Right cardiac atrium (tissue), 5 donors: ENCODE data around the gene LZTS3. TPM values are rescaled to one million over a fixed set of nuclear protein-coding genes. Genes with fewer than 3 reads are reported as not detected.

Experiments used
- ATAC-seq, 2 donors: fragments of 200-7000 bp; cut with Tn5 transposase; one replicate each; pipeline versions ENCODE4 v1.8.0 to v1.9.1; 2020; ENCODE audit warnings: moderate library complexity in 2 of 2, mild to moderate bottlenecking in 1 of 2
- DNase-seq, 3 donors: peaks; one replicate each; pipeline ENCODE4 v3.0.0-alpha.2; 2020
- H3K27ac ChIP-seq: one replicate; pipeline ENCODE4 v1.5.1; 2013; ENCODE audit warnings: mild to moderate bottlenecking, low read length, control low read depth, moderate library complexity
- H3K27me3 ChIP-seq: one replicate; pipeline ENCODE4 v1.6.1; 2013; ENCODE audit not compliant: control insufficient read depth, insufficient read depth
- H3K4me1 ChIP-seq: one replicate; pipeline ENCODE4 v1.6.1; 2013; ENCODE audit warnings: low read length; ENCODE audit not compliant: control insufficient read depth, insufficient read depth
- H3K4me3 ChIP-seq: one replicate; pipeline ENCODE4 v1.5.1; 2013; ENCODE audit warnings: low read length, control low read depth
- H3K9me3 ChIP-seq: one replicate; pipeline ENCODE4 v1.6.1; 2013; ENCODE audit warnings: low read length; ENCODE audit not compliant: control insufficient read depth
- WGBS: extraction: QIAGEN DNeasy Blood & Tissue Kit; methylation state at CpG from one replicate; pipeline ENCODE4 v1.1.7; 2013; 5-methylcytosine and 5-hydroxymethylcytosine counted together
- intact Hi-C, 4 donors: fragments of 100-400 bp; cut with DNase I; formaldehyde crosslinking; loops; one replicate each; pipeline versions ENCODE4 v1.11.0 to v1.14.0; 2022 to 2023
- polyA plus RNA-seq: library from polyadenylated mRNA; stranded (reverse); fragments of 200-250 nt; gene quantifications from one replicate; pipeline ENCODE4 v1.2.3, GENCODE V29; 2013
- total RNA-seq, 4 donors: library from RNA; stranded (reverse); fragmentation: NEBNext Ultra II Directional; extraction: Animal tissue kit (Norgen Biotek cat#: 25700); gene quantifications; one replicate each; pipeline ENCODE4 v1.2.1, GENCODE V29; 2021
- donor health status: healthy with polysubstance abuse.
- donor health status: DM: no; HTN: yes; CAD: no.
- donor health status: DM: no; HTN: no; CAD: no.
- donor health status: DM: no; HTN: yes; CAD: no; lungs with severe emphysema.
- donor health status: DM: yes; HTN: yes; CAD: no.

LZTS3 gene
- total and polyA plus RNA-seq, 5 donors: 14.1 to 26.9 (median 19.2) TPM

DNA sequence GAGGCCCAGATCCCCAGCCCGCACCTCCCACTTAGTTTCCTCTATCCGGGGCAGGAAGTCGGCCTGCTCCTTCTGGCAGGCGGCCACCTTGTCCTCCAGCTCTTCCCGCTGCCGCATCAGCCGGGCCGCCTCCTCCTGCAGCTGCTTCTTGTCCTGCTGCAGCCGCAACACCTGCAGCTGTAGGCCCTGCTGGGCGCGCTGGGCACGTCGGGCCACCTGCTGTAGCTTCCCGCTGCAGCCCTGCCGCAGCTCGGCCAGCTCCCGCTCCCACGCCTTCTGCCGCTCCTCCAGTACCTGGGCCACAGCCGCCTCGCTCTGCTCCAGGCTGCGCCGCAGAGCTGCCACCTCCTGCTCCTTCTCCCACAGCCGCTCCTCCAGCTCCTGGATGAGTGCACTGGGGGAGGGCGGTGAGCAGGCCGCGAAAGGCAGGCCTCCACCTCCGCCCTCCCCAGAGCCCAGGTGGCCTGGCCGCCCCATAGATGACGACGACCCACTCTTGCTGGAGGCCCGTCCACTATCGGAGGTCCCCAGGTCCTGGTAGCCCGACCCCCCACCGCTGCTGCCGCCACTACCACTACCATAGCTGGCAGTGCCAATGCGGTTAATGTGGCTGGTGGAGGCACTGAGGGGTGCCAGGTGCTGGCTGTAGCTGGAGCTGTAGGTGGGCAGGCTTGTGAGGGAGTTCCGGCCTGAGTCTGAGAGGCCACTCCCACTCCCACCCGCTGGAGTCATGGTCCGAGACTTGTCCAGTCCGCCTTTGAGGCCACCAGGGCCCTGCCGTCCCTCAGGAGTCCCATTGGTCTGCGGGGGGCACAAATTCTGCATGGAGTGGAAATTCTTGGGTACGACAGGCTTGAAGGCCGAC is 7.6 kb downstream of the LZTS3 start:
- Histone ChIP-seq H3K27ac (no peak overlapping the region), H3K9me3 (no peaks in the 10 kb centered on the region), H3K4me1 (no peaks in the 10 kb centered on the region), H3K4me3 (no peak overlapping the region), H3K27me3 (no peaks in the 10 kb centered on the region)
- DNase-seq (peak; percentile 63 to 91 (median 87)), ATAC-seq (peak; percentile 9 to 34)
- intact Hi-C loops: no loop called here
- 58% methylated on average over 45 of the region's 45 CpGs for WGBS

DNA sequence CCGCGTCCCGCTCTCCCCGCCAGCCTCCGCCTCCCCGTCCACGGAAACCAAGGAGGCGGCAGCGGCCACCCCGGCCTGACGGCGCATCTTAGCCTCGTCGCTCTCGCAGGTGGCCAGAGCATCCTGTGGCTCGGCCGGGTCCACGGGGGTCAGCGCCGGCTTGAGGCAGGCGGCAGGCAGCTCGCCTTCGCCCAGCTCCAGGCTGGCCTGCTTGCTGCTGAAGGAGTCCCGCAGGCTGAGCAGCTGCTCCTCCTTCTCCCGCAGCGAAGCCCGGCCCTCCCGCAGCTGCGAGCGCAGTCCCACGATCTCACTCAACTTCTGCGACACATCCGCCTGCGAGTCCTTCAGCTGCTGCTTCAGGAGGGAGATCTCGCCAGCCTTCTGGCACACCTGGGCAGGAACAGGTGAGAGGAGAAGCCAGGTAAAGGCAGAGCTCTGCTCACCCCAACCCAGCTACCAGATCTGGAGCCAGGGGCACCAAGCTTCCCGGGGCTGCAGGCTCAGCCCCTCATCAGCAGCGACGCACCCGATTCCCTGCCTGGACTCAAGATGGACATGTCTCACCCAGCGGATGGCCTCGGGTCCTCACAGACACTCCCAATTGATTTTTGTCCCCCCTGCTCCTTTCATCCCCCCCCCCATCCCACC is 8.5 kb downstream of the LZTS3 start:
- H3K4me1 ChIP-seq: no peaks in the 10 kb centered on the region
- intact Hi-C loops: no loop called here
- WGBS: 76% methylated on average over 41 of the region's 41 CpGs
- DNase-seq (peak in 1 of 3 donors; percentile 58), ATAC-seq (no peak)
- no peak overlapping the region for H3K4me3 ChIP-seq
- no peaks in the 10 kb centered on the region for H3K27me3 ChIP-seq
- H3K27ac ChIP-seq: no peak overlapping the region
- no peaks in the 10 kb centered on the region for H3K9me3 ChIP-seq

DNA sequence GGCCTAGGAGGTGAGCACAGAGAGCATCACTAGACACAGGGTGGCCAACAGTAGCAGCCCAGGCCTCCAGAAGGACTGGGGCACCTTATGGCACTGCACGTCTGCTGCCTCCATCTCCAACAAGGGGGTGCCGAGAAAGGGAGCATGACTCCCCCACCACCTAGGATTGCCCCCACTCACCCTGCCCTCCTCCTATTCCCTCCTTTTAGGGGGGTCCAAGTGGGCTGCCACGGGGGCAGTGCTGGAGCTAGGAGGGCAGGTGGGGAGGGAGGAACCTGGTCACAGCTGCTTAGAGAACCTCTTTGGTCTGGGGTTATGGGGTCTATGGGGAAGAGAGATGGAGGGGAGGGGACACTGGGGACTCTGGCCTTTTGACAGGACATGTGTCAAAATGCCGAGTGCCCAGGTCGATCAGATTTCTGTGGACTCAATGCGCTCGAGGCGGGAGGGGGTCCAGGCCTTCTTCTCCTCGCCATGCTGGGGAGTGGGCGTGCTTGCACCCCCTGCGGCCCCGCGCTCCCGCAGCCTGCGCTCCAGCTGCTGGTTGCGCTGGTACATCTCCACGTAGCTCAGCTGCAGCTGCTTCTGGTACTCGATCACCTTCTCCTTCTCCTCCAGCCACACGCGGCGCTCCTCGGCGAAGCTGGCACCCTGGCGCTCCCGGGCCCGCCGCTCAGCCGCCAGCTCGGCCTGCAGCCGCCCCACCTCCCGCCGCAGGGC is 9.1 kb downstream of the LZTS3 start:
- WGBS: 90% methylated on average over 32 of the region's 32 CpGs
- DNase-seq (peak in 1 of 3 donors; percentile 25), ATAC-seq (no peak)
- Histone ChIP-seq H3K27ac (no peak overlapping the region), H3K4me1 (no peaks in the 10 kb centered on the region), H3K4me3 (no peak overlapping the region), H3K27me3 (no peaks in the 10 kb centered on the region), H3K9me3 (no peaks in the 10 kb centered on the region)
- intact Hi-C loops: no loop called here

DNA sequence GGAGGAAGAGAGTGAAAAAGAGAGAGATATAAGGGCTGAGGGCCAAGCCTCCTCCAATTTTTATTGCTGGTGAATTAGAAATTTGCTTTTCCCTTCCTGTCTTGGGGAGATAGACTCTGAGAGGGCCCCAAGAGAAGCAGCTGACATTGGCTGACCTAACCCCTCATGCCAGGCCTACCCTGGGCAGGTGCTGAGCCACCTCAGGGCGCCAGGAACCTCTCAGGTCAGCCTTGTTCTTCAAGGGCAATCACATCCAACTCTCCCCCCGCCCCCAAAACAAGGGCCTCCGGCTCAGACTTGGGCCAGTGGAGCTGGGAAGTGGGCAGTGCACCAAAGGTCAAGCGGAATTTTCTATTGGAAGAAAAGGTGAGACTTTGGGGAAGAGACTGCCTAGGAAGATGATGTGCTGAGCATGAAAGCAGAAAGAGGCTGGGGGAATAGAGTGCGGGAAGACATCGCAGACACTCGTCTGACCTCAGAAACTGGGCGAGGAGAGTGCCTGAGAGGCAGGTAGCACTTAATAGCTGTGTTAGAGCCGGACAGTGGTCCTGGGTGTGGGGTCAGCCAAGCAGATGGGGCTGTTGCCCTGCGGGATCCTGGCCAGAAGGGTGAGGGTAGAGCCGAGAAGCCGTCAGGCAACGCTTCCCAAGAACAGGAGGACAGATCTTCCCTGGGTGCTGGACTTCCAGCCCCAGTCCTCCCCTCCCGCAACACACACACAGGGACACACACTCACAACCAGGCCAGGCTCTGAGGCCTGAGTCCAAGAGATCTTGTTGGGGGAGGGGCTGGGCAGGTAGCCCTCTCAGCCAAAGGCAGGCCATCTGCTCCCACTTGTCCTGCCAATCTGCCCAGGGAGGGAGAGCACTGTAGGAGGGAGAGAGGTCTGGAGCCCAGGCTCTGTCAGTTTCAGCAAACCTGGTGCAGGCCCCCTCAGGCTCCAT is 10.0 kb downstream of the LZTS3 start:
- 90% methylated on average over 14 of the region's 14 CpGs for WGBS
- Histone ChIP-seq H3K27me3 (no peaks in the 10 kb centered on the region), H3K4me1 (peaks cover 2% of the 10 kb centered on the region), H3K9me3 (no peaks in the 10 kb centered on the region), H3K27ac (no peak overlapping the region), H3K4me3 (no peak overlapping the region)
- intact Hi-C loops: no loop called here
- ATAC-seq (no peak), DNase-seq (peak in 1 of 3 donors; percentile 38)

DNA sequence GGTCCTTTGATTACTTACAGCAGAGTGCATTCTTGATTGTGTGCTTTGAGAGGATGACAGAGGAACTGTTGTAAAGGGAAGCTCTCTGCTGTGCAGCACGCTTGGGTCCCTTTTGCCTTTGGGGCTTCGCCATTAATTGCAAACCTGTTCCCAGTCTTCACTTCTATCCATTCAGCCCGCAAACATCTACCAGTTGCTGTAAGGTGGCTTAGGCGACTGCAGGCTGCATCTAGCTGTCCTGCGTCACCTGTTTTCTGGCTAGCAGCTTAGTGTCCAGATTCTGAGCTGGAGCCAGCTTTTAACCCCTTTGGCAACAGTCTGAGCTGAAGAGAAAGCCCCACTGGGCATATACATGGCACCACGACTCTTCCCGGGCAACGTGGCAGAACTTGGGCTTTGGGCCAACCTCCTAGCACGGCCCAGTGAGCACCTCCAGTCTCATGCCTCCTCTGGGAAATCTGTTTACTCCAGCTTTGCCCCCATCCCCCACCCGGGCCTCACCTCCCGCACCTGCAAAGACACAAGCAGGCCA is 11.2 kb downstream of the LZTS3 start:
- intact Hi-C loops: no loop called here
- Histone ChIP-seq H3K27me3 (no peaks in the 10 kb centered on the region), H3K4me1 (peaks cover 5% of the 10 kb centered on the region), H3K27ac (no peak overlapping the region), H3K4me3 (no peak overlapping the region), H3K9me3 (no peaks in the 10 kb centered on the region)
- WGBS: 56% methylated on average over 11 of the region's 11 CpGs
- no peak for ATAC-seq
- DNase-seq: no peak

DNA sequence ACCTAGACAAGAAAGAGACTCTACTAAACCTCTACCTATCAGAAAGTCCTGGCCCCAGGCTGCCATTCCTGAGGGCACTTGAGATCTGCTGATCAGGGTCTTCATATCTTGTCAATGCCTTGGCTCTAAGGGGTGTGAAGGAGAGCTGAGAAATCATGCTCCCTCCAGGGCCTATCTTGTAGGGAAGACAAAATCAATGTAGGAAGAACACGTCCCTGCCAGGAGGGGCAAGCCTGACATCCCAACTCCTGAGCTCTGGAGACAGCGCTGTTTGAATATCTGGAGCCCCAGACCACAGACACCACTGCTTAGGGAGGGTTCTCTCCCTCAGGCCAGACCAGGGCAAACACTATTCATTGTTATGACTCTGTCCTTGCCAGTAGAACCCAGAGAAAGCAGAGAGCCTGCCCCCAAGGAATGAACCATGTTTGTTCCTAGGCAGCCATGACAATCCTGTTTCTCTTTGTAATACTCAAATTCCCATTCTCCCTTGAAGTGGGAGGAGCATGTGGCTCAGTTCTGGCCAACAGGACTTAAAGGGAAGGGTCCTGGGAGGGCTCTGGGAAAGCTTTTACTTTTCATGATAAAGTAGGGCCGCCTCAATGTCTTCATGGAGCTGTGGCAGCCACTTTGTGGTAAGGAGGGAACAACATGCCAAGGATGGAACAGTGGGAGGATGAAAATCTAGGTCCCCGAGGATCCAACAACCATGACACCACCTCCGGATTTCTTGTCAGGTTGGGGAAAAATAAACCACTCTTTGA is 11.9 kb downstream of the LZTS3 start:
- no peak overlapping the region for H3K27ac ChIP-seq
- peaks cover 5% of the 10 kb centered on the region for H3K4me1 ChIP-seq
- intact Hi-C loops: no loop called here

DNA sequence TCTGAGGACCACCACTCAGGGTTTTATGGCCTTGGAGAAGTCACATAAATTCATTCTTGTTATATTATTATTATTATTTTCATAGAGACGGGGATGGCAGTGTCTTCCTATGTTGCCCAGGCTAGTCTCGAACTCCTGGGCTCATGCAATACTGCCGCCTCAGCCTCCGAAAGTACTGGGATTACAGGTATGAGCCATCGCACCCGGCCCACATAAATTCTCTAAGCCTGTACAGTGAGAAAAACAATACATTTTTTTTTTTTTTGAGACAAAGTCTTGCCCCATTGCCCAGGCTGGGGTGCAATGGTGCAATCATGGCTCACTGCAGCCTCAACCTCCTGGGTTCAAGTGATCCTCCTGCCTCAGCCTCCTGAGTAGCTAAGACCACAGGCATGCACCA is 12.9 kb downstream of the LZTS3 start:
- no peak for ATAC-seq
- WGBS: 95% methylated on average over 6 of the region's 6 CpGs
- Histone ChIP-seq H3K27ac (no peak overlapping the region), H3K27me3 (no peaks in the 10 kb centered on the region), H3K4me1 (peaks cover 5% of the 10 kb centered on the region), H3K9me3 (no peaks in the 10 kb centered on the region), H3K4me3 (peak overlapping the region; percentile 95)
- intact Hi-C loops: no loop called here
- no peak for DNase-seq

More for the DNA sequence above, 11.9 kb downstream of the LZTS3 start:
- DNase-seq (no peak), ATAC-seq (no peak)
- WGBS: 72% methylated on average over 5 of the region's 5 CpGs
- no peaks in the 10 kb centered on the region for H3K27me3 ChIP-seq
- H3K9me3 ChIP-seq: no peaks in the 10 kb centered on the region
- H3K4me3 ChIP-seq: no peak overlapping the region

DNA sequence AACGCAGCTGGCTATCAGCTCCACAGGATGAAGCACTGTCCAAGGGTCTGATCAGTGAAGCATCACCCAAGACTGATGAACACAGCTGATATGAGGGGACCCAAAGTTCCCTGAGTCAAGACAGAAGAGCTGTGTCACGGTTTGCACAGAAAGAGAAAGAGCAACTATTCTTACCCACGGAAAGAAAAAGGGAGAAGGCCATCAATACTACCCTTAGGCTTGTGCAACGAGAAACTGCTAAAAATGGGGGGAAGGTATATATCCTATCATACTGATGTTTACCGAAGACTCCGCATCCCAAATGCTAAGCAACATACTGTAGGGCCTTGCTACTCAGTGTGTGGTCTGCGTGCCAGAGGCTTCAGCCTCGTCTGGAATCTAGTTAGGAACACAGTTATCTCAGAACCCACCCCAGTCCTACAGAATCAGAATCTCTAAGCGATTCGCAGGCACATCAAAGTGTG is 14.3 kb downstream of the LZTS3 start:
- 1% methylated on average over 10 of the region's 10 CpGs for WGBS
- peak overlapping the region; percentile 95 for H3K4me3 ChIP-seq
- no peaks in the 10 kb centered on the region for H3K9me3 ChIP-seq
- intact Hi-C loops: no loop called here
- no peaks in the 10 kb centered on the region for H3K27me3 ChIP-seq
- DNase-seq (no peak), ATAC-seq (peak in 1 of 2 donors; percentile 7)
- H3K27ac ChIP-seq: peak overlapping the region; percentile 59
- peaks cover 5% of the 10 kb centered on the region for H3K4me1 ChIP-seq

DNA sequence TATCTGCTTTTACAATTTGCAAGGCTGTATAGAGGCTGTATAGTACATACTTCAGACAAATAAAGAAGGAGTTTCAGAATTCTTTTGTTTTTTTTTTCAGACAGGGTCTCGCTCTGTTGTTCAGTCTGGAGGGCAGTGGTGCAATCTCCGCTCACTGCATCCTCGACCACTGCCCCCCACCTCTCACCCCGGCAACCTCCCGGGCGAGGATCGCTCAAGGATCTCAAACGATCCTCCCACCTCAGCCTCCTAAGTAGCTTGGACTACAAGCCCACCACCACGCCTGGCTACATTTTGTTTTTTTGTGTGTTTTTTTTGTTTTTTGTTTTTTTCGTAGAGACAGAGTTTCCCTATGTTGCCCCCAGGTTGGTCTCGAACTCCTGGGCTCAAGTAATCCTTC is 15.5 kb downstream of the LZTS3 start:
- no peak overlapping the region for H3K4me3 ChIP-seq
- no peaks in the 10 kb centered on the region for H3K9me3 ChIP-seq
- 78% methylated on average over 11 of the region's 11 CpGs for WGBS
- no peak overlapping the region for H3K27ac ChIP-seq
- DNase-seq (no peak), ATAC-seq (no peak)
- no peaks in the 10 kb centered on the region for H3K27me3 ChIP-seq
- intact Hi-C loops: no loop called here
- H3K4me1 ChIP-seq: peaks cover 5% of the 10 kb centered on the region
